Measurements from ENCODE around the gene KRTAP12-4.
"Not testable (repeated sequence)": the region's sequence is repeated elsewhere in the genome, so short reads cannot be mapped to it uniquely, and the experiment has no call there.

The KRTAP12-4 gene

DNA sequence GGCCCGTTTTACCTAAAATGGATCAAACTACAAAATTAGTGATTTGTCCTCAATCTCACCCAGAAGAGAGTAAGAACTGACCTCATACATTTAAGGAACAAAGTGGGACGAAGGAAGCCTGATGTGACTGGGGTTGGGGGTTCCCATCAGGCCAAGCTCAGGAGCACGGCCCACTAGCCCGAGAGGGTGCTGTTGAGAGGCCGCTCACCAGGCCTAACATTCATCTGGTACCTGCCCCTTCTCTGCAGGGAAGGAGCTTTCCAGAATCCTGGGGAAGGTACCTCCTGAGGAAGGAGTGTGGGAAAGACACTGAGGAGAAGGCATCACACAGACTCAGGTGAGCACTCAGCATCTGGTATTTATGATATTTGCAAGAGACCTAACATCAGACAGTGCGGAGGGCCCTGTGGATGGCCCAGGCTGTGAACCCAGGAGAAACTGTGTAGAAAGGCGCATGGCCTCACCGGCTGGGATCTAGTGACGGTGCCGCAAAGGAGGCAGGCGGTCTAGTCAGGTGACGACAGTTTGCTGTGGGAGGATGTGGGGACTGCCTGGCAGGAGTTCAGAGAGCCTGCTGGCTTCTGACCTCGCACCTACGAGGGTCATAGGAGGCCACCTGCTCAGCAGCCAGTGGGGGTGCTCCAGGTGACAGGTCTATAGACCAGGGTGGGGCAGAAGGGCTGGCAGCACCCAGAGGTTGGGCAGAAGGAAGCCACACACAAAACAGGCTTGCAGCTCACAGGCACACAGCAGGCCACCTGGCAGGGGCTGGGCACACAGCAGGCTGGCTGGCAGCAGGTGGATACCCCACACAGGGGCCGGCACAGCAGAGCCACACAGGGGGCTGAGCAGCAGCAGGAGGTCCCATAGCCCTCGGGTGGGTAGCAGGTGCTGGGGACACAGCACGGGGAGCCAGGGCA, 543 bp downstream of the KRTAP12-4 start:
- peak; percentile 93 for DNase-seq

GRCh38 chr21:44653123-44653522, 1.3 kb downstream of the KRTAP12-4 start:
- DNase-seq: peak; percentile 64

DNA sequence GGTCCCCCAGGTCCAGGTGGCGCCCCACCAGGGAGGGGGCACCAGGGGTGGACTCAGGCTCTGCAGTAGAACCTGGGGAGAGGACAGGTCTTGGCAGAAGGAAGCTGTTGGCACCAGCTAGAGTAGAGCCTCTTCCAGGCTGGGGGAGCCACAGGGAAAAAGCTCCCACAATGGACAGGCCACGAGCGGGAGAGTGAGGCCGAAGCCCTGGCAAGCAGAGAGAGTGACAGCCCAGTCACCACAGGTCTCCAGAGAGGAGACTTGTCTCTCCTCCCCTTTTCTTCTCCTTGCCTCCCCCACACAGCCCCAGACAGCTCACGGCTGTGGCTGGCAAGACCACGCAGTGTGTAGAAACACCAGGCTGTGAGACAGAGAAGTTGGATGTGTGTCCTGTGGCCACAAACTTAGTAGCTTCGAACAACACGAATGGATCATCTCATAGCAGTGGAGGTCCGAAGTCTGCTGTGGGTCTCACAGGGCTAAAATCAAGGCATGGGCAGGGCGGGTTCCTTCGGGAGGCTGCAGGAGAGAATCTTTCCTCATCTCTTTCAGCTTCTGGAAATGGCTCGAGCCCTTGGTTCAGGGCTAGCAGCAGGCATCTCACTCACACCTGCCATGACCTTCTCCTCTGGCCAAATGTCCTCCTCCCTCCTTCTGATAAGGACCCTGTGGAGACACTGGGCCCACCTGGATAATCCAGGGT, 3.3 kb downstream of the KRTAP12-4 start:
- DNase-seq: no peak

DNA sequence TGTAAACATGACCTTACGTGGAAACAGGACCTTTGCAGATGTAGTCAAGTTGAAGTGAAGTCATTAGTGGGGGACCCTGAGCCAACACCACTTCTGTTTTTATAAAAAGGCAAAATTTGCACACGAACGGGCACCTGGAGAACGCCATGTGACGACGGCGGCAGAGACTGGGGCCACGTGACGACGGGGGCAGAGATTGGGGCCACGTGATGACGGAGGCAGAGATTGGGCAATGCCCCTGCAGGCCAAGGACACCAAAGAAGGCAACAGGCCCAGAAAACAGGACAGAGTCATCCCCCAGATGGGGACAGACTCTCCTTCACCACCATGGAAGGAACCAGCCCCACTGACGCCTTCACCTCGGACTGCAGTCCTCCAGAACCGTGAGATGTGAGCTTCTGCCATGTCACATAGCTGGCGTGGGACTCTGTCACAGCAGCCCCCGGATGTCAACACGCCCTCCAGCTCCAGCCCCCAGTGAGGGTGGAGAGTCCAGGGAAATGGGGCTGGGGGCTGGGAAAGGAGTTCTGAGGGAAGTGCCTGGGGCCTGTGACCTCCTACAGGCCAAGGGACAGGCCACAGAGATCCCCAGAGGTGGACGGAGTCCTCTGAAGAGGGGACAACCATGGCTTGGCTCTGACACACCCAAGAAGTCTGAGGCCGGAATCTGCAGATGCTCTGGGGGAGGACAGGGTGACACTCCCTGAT, 4.0 kb downstream of the KRTAP12-4 start:
- DNase-seq: no peak

GRCh38 chr21:44649521-44650100, 4.8 kb downstream of the KRTAP12-4 start:
- DNase-seq: no peak

DNA sequence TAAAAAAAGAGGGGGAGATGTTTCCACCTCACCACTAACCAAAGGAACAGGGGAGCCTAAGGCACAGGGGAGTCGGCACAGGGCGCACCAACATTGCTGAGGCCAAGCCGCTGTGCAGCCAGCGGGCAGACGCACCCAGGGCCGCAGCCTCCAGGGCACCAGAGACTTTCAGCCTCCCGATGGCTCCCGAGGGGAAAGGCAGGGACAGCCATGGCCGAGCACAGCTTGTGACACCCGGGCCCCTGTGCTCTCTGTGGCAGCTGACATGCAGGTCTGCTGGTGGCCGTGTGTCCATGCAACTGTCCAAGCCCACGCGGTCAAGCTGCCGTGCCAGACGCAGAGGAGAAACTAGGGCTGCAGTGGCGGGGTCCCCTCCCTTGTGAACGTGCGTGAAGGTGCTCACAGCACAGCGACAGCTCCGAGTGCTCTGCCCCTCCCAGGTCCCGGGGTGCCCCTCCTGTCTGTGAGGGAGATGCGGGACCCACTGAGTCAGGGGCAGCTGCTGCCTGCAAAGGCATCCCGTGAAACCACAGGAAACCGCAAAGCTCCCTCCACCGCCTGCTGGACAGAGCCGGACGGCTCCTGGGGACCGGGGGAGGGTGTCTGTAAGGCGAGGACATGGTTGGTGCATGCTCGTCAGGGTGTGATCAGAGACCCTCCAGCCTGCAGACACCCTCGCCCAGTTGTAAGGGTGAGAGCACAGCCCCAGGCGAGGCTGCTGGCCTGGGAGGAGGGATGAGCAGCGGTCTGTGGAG, 5.7 kb downstream of the KRTAP12-4 start:
- no peak for DNase-seq

GRCh38 chr21:44647222-44647552, 7.3 kb downstream of the KRTAP12-4 start:
- DNase-seq: peak; percentile 94

- peak; percentile 94 for DNase-seq
These were observed 7.9 kb downstream of the KRTAP12-4 start, which contains the start of gene KRTAP10-11 for GRCh38 chr21:44646366-44647221. TSS of gene KRTAP10-11 (plus strand) at chr21:44646414. CDS start at chr21:44646459, 45 bp downstream.

DNA sequence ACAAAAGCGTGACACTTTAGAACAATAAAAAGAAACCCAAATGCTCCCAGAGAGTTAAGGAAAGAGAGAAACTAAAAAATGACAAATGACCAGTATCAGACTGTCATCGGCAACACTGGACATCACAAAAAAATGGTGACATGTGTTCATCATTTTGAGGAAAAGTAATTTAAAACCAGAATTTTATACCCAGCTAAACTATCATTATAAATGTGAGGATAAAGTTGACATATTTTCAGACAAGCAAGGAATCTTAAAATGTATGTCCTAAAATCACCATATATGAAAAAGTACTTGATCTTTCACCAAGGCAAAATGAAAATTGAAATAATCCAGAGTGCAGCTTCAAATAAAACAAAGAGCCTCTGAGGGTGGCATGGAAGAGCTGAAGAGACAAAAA, 9.6 kb downstream of the KRTAP12-4 start:
- no peak for DNase-seq

DNA sequence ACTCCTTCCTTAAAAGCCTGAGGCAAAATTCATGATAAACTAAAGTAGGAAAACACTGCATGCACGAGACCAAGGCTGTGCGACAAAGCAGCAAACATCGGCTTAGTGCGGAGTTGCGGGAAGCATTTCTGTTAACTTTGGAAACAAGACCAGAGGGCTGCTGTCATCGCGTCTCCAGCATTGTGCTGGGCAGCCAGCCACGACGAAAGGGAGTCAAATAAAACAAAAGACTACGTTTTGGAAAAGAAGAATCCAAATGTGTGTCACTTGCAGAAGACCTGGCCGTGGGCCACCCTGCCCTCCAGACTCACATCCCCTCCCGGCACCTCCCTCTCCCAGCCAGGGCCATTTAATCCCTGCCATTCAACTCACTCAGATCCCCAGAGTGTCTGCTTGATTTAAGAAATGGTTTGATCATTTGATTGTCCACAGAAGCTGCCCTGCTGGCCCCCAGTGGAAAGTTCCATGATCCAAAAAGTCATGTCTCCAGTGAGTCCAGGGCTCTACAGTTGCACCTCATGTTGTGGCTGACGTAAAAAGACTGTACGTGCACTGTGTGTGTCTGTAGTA, 10.6 kb downstream of the KRTAP12-4 start:
- peak; percentile 80 for DNase-seq

GRCh38 chr21:44640761-44641160, 13.7 kb downstream of the KRTAP12-4 start:
- DNase-seq: no peak

DNA sequence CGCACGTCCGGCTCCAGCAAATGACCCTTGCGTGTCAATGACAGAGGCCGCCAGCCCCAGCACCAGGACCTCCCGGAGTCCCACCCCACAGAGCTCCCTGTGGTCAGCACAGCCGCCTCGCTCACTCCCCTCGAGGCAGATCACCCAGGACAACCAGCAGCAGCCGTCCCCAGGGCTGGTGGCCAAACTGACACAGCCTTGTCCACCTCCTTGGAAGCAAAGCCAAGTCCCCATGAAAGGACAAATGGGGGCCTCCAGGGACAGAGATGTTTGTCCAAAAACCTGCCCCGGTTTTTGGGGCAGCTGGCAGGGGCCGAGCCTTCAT, 15.2 kb downstream of the KRTAP12-4 start:
- no peak for DNase-seq

- DNase-seq: not testable (repeated sequence)
These were observed 15.7 kb downstream of the KRTAP12-4 start for GRCh38 chr21:44638506-44639330.

GRCh38 chr21:44637851-44638348, 16.6 kb downstream of the KRTAP12-4 start:
- DNase-seq: not testable (repeated sequence)

DNA sequence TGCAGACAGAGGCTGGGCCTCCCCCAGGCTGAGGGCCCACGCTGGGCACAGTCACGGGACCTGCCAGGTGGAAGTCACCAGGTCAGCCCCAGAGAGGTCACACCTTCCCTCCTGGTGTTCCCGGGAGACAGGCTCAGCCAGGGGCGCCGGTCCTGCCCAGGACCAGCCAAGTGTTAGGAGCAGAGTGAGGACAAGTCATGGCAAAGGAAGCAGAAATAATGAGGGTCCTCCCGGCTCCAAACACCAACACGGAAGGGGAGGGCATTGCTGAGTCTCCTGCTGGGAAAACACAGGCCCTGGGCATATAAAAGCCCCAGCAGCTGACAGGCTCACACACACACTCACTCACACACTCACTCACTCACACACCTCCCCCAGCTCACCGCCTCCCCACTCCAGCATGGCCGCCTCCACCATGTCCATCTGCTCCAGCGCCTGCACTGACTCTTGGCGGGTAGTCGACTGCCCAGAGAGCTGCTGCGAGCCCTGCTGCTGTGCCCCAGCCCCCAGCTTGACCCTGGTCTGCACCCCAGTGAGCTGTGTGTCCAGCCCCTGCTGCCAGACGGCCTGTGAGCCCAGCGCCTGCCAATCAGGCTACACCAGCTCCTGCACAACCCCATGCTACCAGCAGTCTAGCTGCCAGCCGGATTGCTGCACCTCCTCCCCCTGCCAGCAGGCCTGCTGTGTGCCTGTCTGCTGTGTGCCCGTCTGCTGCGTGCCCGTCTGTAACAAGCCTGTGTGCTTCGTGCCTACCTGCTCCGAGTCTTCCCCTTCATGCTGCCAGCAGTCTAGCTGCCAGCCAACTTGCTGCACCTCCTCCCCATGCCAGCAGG, 17.2 kb downstream of the KRTAP12-4 start, which contains the start of gene KRTAP10-10:
KRTAP10-10 (plus strand) TSS at position 339 of the 833 bp plus-strand sequence; CDS start at position 401, 62 bp downstream.
- peak; percentile 98 for DNase-seq

DNA sequence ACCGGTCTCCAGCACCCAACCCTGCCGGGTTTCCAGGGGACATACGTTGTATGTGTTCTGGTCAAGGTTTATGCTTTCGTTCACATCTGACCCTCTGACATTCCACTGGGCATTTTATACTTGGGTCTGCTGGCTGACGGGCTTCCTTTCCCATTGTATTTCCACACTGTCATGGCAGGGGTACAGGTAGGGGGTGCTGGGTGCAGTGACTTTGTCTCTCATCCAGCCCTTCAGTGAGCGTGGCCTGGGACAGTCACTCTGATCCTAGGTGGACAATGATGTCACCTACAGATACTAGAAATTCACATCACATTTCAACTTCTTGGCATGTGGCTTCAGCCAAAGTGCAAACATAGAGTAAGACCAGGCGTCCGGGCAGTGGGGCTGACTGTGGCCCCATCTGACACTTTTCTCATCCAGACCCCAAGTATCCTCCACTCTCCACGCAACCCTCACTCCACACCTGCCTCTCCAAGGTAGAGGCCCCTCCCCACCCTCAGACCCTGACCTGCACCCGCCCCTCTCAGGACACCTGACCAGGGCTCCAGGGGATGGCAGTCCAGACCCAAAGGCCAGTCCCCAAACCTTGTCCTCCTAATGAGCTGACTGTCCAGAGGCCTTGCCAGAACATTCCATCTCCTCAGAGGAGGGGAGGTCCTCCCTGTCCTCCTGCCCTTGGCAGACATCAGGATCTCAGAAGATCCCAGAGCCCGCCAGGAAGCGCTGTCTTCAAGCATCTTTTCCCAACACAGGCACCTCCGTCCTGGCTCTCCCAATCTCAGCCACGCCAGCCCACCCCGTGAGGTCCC, 18.0 kb downstream of the KRTAP12-4 start:
- no peak for DNase-seq

DNA sequence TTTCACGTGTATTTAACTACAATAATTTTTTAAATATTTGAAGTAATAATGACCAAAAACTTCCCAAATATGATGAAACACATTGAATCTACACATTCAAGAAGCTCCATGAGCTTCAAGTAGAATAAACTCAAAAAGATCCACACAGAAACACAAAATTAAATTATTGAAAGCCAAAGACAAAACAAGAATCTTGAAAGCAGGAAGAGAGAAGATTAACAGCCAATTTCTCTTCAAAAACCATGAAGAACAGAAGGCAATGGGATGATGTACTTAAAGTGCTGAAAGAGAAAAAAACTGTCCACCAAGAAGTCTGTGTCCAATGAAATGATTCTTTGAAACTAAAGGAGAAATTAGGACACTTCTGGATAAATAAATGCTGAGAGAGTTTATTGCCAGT, 22.4 kb downstream of the KRTAP12-4 start:
- DNase-seq: no peak

DNA sequence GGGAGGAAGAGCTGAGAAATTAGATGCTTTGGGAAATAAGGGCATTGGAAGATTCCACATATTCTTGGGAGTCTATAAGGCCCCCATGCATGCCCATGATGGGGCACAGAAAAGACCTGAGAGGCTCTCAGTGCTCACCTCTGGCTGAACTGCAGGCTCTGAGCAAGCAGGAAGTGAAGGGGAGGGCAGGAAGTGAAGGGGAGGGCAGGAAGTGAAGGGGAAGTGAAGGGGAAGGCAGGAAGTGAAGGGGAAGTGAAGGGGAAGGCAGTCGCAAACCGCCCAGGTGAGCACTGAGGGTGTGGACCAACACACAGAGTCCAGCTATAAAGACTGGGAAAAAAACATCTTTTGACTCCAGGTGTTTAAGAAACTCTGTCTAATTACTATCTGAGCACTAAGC, 24.0 kb downstream of the KRTAP12-4 start:
- DNase-seq: peak; percentile 38
